ENCODE results near the gene C7orf57.

- TF ChIP-seq POLR2A (IDR thresholded peaks at IDR 0.05; ENCODE audit: low read length) (no peak), GATA1 (IDR thresholded peaks at IDR 0.05; ENCODE audit: low read depth, low read length) (no peak)
Measured at GRCh38 chr7:48107926-48108472, 72.7 kb downstream of the C7orf57 start.
